H1 (cell line): ENCODE results near the gene CEP120. TPM values are rescaled to one million over a fixed set of nuclear protein-coding genes. Genes with fewer than 3 reads are reported as not detected.

Experiments used
- CTCF ChIA-PET: fragments of 300-600 bp; sonication (Branson Sonifier 250); formaldehyde crosslinking; loops from one replicate; lab custom pipeline; 2021; ENCODE audit not compliant: partially characterized antibody; lab: Charles Lee
- POLR2A ChIA-PET: fragments of 300-600 bp; sonication (Branson Sonifier 250); formaldehyde crosslinking; loops from one replicate; lab custom pipeline; 2021; ENCODE audit warnings: inconsistent platforms; ENCODE audit not compliant: partially characterized antibody; lab: Charles Lee
- DNase-seq, 2 experiments: peaks; one replicate each; pipeline versions ENCODE4 v3.0.0 to v3.0.0-alpha.2; 2010 to 2022; ENCODE audit warnings: low spot score in 2 of 2, low read depth in 1 of 2, mixed read lengths in 1 of 2
- FAIRE-seq: peaks from 2 replicates; lab custom pipeline; 2011; peaks lifted over from hg19 to GRCh38; lab: Jason Lieb, UNC
- H2AFZ ChIP-seq: 2 replicates; pipeline ENCODE4 v1.8.1; 2012; ENCODE audit warnings: low read length, inconsistent platforms
- H2AK5ac ChIP-seq: 2 replicates; pipeline ENCODE4 v1.6.1; 2013; ENCODE audit warnings: low read depth, low read length
- H2BK120ac ChIP-seq: replicated peaks from 2 replicates; pipeline ENCODE3; 2013; ENCODE audit warnings: low read depth, low read length, inconsistent platforms
- H2BK12ac ChIP-seq: 2 replicates; pipeline ENCODE4 v1.6.1; 2013; ENCODE audit warnings: low read depth, low read length
- H2BK15ac ChIP-seq: 2 replicates; pipeline ENCODE4 v1.6.1; 2013; ENCODE audit warnings: low read length
- H2BK20ac ChIP-seq: 2 replicates; pipeline ENCODE4 v1.6.1; 2013; ENCODE audit warnings: low read length
- H2BK5ac ChIP-seq: 2 replicates; pipeline ENCODE4 v1.6.1; 2013; ENCODE audit warnings: low read depth, low read length
- H3K14ac ChIP-seq: 2 replicates; pipeline ENCODE4 v1.6.1; 2013; ENCODE audit warnings: inconsistent platforms; ENCODE audit not compliant: insufficient read length
- H3K18ac ChIP-seq: 2 replicates; pipeline ENCODE4 v1.6.1; 2013; ENCODE audit warnings: low read length; ENCODE audit errors: extremely low read depth
- H3K23ac ChIP-seq: 2 replicates; pipeline ENCODE4 v1.6.1; 2013; ENCODE audit warnings: inconsistent platforms; ENCODE audit not compliant: insufficient read length
- H3K23me2 ChIP-seq: 2 replicates; pipeline ENCODE4 v1.6.1; 2013; ENCODE audit warnings: low read depth, low read length
- H3K27ac ChIP-seq: 2 replicates; pipeline ENCODE4 v1.6.1; 2011; ENCODE audit warnings: low read depth, low read length, inconsistent platforms
- H3K27me3 ChIP-seq, 4 experiments: replicated peaks in 1 of 4; 1 replicate in 1 of 4; 2 replicates in 3 of 4; pipeline versions ENCODE4 v1.6.1 to v1.8.1; 2011 to 2013; ENCODE audit warnings: low read length in 3 of 4, mild to moderate bottlenecking in 3 of 4, inconsistent platforms in 2 of 4, mixed read lengths in 2 of 4, moderate library complexity in 1 of 4; ENCODE audit not compliant: control insufficient read depth in 3 of 4, insufficient read depth in 3 of 4; ENCODE audit errors: extremely low read depth in 1 of 4
- H3K36me3 ChIP-seq, 4 experiments: 2 replicates each; pipeline versions ENCODE4 v1.6.1 to v1.8.1; 2011 to 2013; ENCODE audit warnings: mild to moderate bottlenecking in 4 of 4, low read length in 3 of 4, moderate library complexity in 2 of 4, control low read depth in 1 of 4, inconsistent platforms in 1 of 4; ENCODE audit not compliant: insufficient read depth in 4 of 4, control insufficient read depth in 2 of 4
- H3K4ac ChIP-seq: replicated peaks from 2 replicates; pipeline ENCODE3; 2013; ENCODE audit warnings: low read length, low read depth, mixed read lengths, inconsistent platforms; ENCODE audit not compliant: insufficient read length
- H3K4me1 ChIP-seq, 4 experiments: replicated peaks in 1 of 4; 1 replicate in 1 of 4; 2 replicates in 3 of 4; pipeline versions ENCODE4 v1.6.1 to v1.8.1; 2011 to 2013; ENCODE audit warnings: low read length in 3 of 4, inconsistent platforms in 2 of 4, mixed read lengths in 1 of 4; ENCODE audit not compliant: insufficient read depth in 4 of 4, control insufficient read depth in 3 of 4
- H3K4me2 ChIP-seq, 2 experiments: 2 replicates each; pipeline versions ENCODE4 v1.6.1 to v1.8.1; 2011 to 2013; ENCODE audit warnings: low read depth in 2 of 2, low read length in 2 of 2, control low read depth in 1 of 2, inconsistent platforms in 1 of 2, mild to moderate bottlenecking in 1 of 2; ENCODE audit not compliant: insufficient read depth in 1 of 2
- H3K4me3 ChIP-seq, 4 experiments: fragments of 200-600, 300-600 bp in 1 of 4; sonication (generic), shearing (Covaris generic), sonication (Bioruptor Twin) in 1 of 4; 2 replicates each; pipeline versions ENCODE4 v1.5.1 to v1.8.1; 2011 to 2016; ENCODE audit warnings: low read length in 4 of 4, low read depth in 3 of 4, control low read depth in 2 of 4, inconsistent platforms in 2 of 4, mild to moderate bottlenecking in 2 of 4, mixed read lengths in 1 of 4, moderate library complexity in 1 of 4; ENCODE audit not compliant: insufficient read depth in 2 of 4; ENCODE audit errors: extremely low read depth in 1 of 4
- H3K56ac ChIP-seq: replicated peaks from 2 replicates; pipeline ENCODE3; 2013; ENCODE audit warnings: low read depth, mild to moderate bottlenecking, mixed read lengths, low read length, inconsistent platforms; ENCODE audit not compliant: insufficient read length
- H3K79me1 ChIP-seq: 2 replicates; pipeline ENCODE4 v1.6.1; 2013; ENCODE audit warnings: low read depth, low read length, control low read depth
- H3K79me2 ChIP-seq, 2 experiments: 2 replicates each; pipeline versions ENCODE4 v1.6.1 to v1.8.1; 2012 to 2013; ENCODE audit warnings: low read length in 2 of 2, mild to moderate bottlenecking in 2 of 2, inconsistent platforms in 1 of 2; ENCODE audit not compliant: insufficient read depth in 2 of 2, control insufficient read depth in 1 of 2
- H3K9ac ChIP-seq, 4 experiments: replicated peaks in 1 of 4; 1 replicate in 1 of 4; 2 replicates in 3 of 4; pipeline versions ENCODE4 v1.6.1 to v1.8.1; 2011 to 2013; ENCODE audit warnings: low read depth in 3 of 4, low read length in 3 of 4, control low read depth in 2 of 4, mild to moderate bottlenecking in 2 of 4, moderate library complexity in 2 of 4, inconsistent platforms in 1 of 4; ENCODE audit errors: extremely low read depth in 1 of 4
- H3K9me3 ChIP-seq, 2 experiments: 2 replicates each; pipeline versions ENCODE4 v1.6.1 to v1.8.1; 2012 to 2013; ENCODE audit warnings: mild to moderate bottlenecking in 2 of 2, moderate library complexity in 2 of 2, control low read depth in 1 of 2, inconsistent platforms in 1 of 2, low read depth in 1 of 2, low read length in 1 of 2, mixed read lengths in 1 of 2; ENCODE audit not compliant: insufficient read depth in 2 of 2
- H4K20me1 ChIP-seq, 2 experiments: replicated peaks in 1 of 2; 2 replicates each; pipeline versions ENCODE3 to v1.8.1; 2011 to 2013; ENCODE audit warnings: inconsistent platforms in 2 of 2, low read length in 2 of 2, mild to moderate bottlenecking in 1 of 2; ENCODE audit not compliant: insufficient read depth in 2 of 2, control insufficient read depth in 1 of 2
- H4K5ac ChIP-seq: 2 replicates; pipeline ENCODE4 v1.6.1; 2013; ENCODE audit warnings: low read length, low read depth, mixed read lengths, inconsistent platforms; ENCODE audit not compliant: insufficient read length
- H4K8ac ChIP-seq: 2 replicates; pipeline ENCODE4 v1.8.0; 2013; ENCODE audit warnings: mild to moderate bottlenecking, moderate library complexity, low read length, inconsistent platforms; ENCODE audit not compliant: insufficient read depth; ENCODE audit errors: extremely low read depth
- H4K91ac ChIP-seq: replicated peaks from 2 replicates; pipeline ENCODE3; 2013; ENCODE audit warnings: low read length, mixed read lengths, inconsistent platforms; ENCODE audit not compliant: insufficient read length
- CBX8 ChIP-seq: fragments of 300-800, 300-1000 bp; sonication (generic); IDR thresholded peaks from 2 replicates; pipeline ENCODE4 v1.7.1; 2016; ENCODE audit warnings: low read depth, low read length, borderline replicate concordance
- GABPA ChIP-seq: IDR thresholded peaks from 2 replicates; pipeline ENCODE4 v1.6.1; 2011; ENCODE audit warnings: mild to moderate bottlenecking, low read length, moderate library complexity, borderline replicate concordance; ENCODE audit not compliant: insufficient read depth
- SUZ12 ChIP-seq: fragments of 200-600 bp; sonication (generic); IDR thresholded peaks from 2 replicates; pipeline ENCODE4 v1.6.1; 2012; ENCODE audit warnings: mild to moderate bottlenecking, inconsistent platforms, low read length, moderate library complexity, mixed read lengths
- TBP ChIP-seq: IDR thresholded peaks from 2 replicates; pipeline ENCODE4 v1.6.1; 2011; ENCODE audit warnings: low read depth, low read length, improper control_type of control experiment
- TEAD4 ChIP-seq: IDR thresholded peaks from 2 replicates; pipeline ENCODE4 v1.6.1; 2012; ENCODE audit warnings: low read depth, low read length, inconsistent platforms, mixed read lengths
- WGBS, 2 experiments: shearing (Covaris generic) in 1 of 2; methylation state at CpG; one replicate each; pipeline versions ENCODE4 v1.1.6 to v1.1.7; 2013 to 2015; ENCODE audit warnings: low lambda C conversion rate in 2 of 2, mixed read lengths in 2 of 2, inconsistent platforms in 1 of 2, low coverage in 1 of 2, missing lambda C conversion rate in 1 of 2; ENCODE audit not compliant: insufficient replicate concordance in 2 of 2, insufficient coverage in 1 of 2, insufficient read length in 1 of 2; ENCODE audit errors: extremely low coverage in 1 of 2, missing lambda C conversion rate in 1 of 2; 5-methylcytosine and 5-hydroxymethylcytosine counted together
- polyA plus RNA-seq, 7 experiments: library from polyadenylated mRNA; depleted of rRNA in 3 of 7; stranded (reverse) in 5 of 7; unstranded in 2 of 7; fragments of >200 nt in 5 of 7; fragments of 200-250 nt in 2 of 7; gene quantifications; 1 replicate in 5 of 7; 2 replicates in 1 of 7; 4 replicates in 1 of 7; pipeline versions ENCODE4 v1.2.1 to v1.2.3, GENCODE V29; 2011 to 2013; ENCODE audit warnings: missing spikeins in 2 of 7, mixed read lengths in 2 of 7
- total RNA-seq: library from RNA; stranded (reverse); fragmentation: NEBNext Ultra II Directional; extraction: Animal tissue kit (Norgen Biotek cat#: 25700); gene quantifications from 2 replicates; pipeline ENCODE4 v1.2.1, GENCODE V29; 2021

The CEP120 gene
- total and polyA plus RNA-seq, 2 of the 8 experiments (the other 6 are each of a cell fraction or from before 2014, with no cell fraction given), result 9.3 to 17.9 TPM

DNA sequence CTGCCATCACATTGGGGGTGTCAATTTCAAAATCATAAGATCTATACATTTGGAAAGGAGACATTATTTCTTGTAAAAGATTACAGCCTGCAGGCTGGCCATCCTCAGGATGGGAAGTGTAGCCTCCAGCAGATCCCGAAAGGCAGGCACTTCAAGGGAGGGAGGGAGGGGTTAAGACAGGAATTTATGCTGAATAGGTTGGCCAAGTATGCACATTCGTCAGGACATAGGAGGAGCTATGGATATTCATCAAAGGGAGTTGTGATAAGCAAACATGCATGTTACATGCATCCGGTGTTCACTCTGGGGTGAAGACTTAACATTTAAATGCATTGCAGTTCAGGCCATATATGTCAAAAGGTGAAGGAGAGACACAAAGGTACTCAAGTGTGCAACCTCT, 119.4 kb downstream of the CEP120 start:
- WGBS, 2 experiments, result 70% methylated on average over 3 of the region's 3 CpGs; no CpG with 5 or more reads in 1 of the 2 experiments
- CTCF ChIA-PET, result interaction anchor here (1.9 kb wide), 1 partner anchor 9 kb away, joined by 4 read pairs; no protein-coding TSS in a partner anchor
- no peaks in the 10 kb centered on the region for H3K79me2 ChIP-seq
- H3K27me3 ChIP-seq, result no peaks in the 10 kb centered on the region
- TF ChIP-seq SUZ12, result no peak
- TF ChIP-seq GABPA, result no peak
- TF ChIP-seq CBX8, result no peak
- no peak for TF ChIP-seq TBP
- peak; percentile 48; the same call in 1 of the 2 replicates for TF ChIP-seq TEAD4
- H3K56ac ChIP-seq, result no peak overlapping the region
- no peak overlapping the region for H3K9ac ChIP-seq
- H3K4me2 ChIP-seq, result no peak overlapping the region
- H3K36me3 ChIP-seq, result no peaks in the 10 kb centered on the region; a peak in 1 of 8 replicates
- H3K79me1 ChIP-seq, result no peaks in the 10 kb centered on the region
- no peak overlapping the region for H4K91ac ChIP-seq
- DNase-seq (no peak), FAIRE-seq (peak; percentile 62)
- H2BK12ac ChIP-seq, result no peak overlapping the region
- H3K14ac ChIP-seq, result no peak overlapping the region
- H4K8ac ChIP-seq, result no peak overlapping the region
- H4K20me1 ChIP-seq, result no peaks in the 10 kb centered on the region
- no peak overlapping the region for H3K23ac ChIP-seq
- no peak overlapping the region for H3K18ac ChIP-seq
- H2AK5ac ChIP-seq, result no peak overlapping the region
- H2AFZ ChIP-seq, result no peak overlapping the region
- peaks cover 0 to 3% (median 1%) of the 10 kb centered on the region in 4 experiments; a peak in 3 of 7 replicates for H3K4me1 ChIP-seq
- H2BK120ac ChIP-seq, result no peak overlapping the region
- no peak overlapping the region for H2BK15ac ChIP-seq
- H3K9me3 ChIP-seq, result no peaks in the 10 kb centered on the region
- H3K4me3 ChIP-seq, result no peak overlapping the region
- POLR2A ChIA-PET, result interaction anchor here (1.0 kb wide), 1 partner anchor 130 kb away, joined by 3 read pairs; no protein-coding TSS in a partner anchor
- H4K5ac ChIP-seq, result no peak overlapping the region
- H3K27ac ChIP-seq, result no peak overlapping the region
- H3K23me2 ChIP-seq, result no peaks in the 10 kb centered on the region
- H2BK20ac ChIP-seq, result no peak overlapping the region
- no peak overlapping the region for H3K4ac ChIP-seq
- H2BK5ac ChIP-seq, result no peak overlapping the region
